K562 (cell line): Measurements from ENCODE around the gene WDR45B. TPM values are rescaled to one million over a fixed set of nuclear protein-coding genes. Genes with fewer than 3 reads are reported as not detected.
A peak's percentile ranks its signal among the peaks of the same experiment; 100 is the strongest.

Source experiments
- ATAC-seq: fragments of 200-7000 bp; cut with Tn5 transposase; 3 replicates; pipeline ENCODE4 v1.9.1; 2020; ENCODE audit warnings: moderate library complexity
- BruUV-seq: library from RNA; stranded (reverse); fragments of 400-500 nt; replicated peaks from 2 replicates; lab custom pipeline; 2021; lab: Mats Ljungman, UMichigan
- CTCF ChIA-PET: fragments of 300-600 bp; formaldehyde crosslinking; extraction: SDS; loops from one replicate; lab custom pipeline; 2021; ENCODE audit warnings: low intra/inter-chr PET ratio; lab: Yijun Ruan, JAX
- POLR2A ChIA-PET: fragments of 300-600, 350-650 bp; sonication (Branson Sonifier 250); formaldehyde crosslinking; extraction: SDS; loops from one replicate; lab custom pipeline; 2021; ENCODE audit warnings: antibody characterized with exemption, inconsistent platforms; lab: Yijun Ruan, JAX
- DNase-seq, 4 experiments: peaks; one replicate each; pipeline versions ENCODE4 v3.0.0 to v3.0.0-alpha.2; 2011 to 2018; ENCODE audit warnings: low spot score in 3 of 4, mixed read lengths in 3 of 4; ENCODE audit errors: extremely low read depth in 1 of 4
- FAIRE-seq: peaks from 2 replicates; lab custom pipeline; 2011; peaks lifted over from hg19 to GRCh38; lab: Jason Lieb, UNC
- H2AFZ ChIP-seq: 2 replicates; pipeline ENCODE4 v1.6.0; 2011; ENCODE audit warnings: low read depth, low read length, control low read depth, inconsistent platforms
- H3K27ac ChIP-seq: fragments of 200-600 bp; 3 replicates; pipeline ENCODE4 v1.8.0; 2011; ENCODE audit warnings: low read depth, mild to moderate bottlenecking, control low read depth, inconsistent platforms, low read length, moderate library complexity, mixed read lengths; ENCODE audit errors: extremely low read depth
- H3K27me3 ChIP-seq, 2 experiments: fragments of 300-600 bp in 1 of 2; 2 replicates in 1 of 2; 3 replicates in 1 of 2; pipeline versions ENCODE4 v1.6.0 to v1.8.0; 2011; ENCODE audit warnings: inconsistent platforms in 2 of 2, low read length in 2 of 2, mild to moderate bottlenecking in 1 of 2, mixed read lengths in 1 of 2, moderate library complexity in 1 of 2; ENCODE audit not compliant: control insufficient read depth in 2 of 2, insufficient read depth in 2 of 2
- H3K36me3 ChIP-seq: fragments of 300-600 bp; 3 replicates; pipeline ENCODE4 v1.8.0; 2011; ENCODE audit warnings: mild to moderate bottlenecking, low read length, inconsistent platforms; ENCODE audit not compliant: control insufficient read depth, insufficient read depth
- H3K4me1 ChIP-seq, 2 experiments: fragments of 200-600 bp in 1 of 2; replicated peaks in 1 of 2; 2 replicates in 1 of 2; 3 replicates in 1 of 2; pipeline versions ENCODE4 v1.5.1 to v1.8.0; 2011; ENCODE audit warnings: inconsistent platforms in 2 of 2, low read length in 2 of 2, mild to moderate bottlenecking in 1 of 2, mixed read lengths in 1 of 2, moderate library complexity in 1 of 2; ENCODE audit not compliant: control insufficient read depth in 2 of 2, insufficient read depth in 2 of 2
- H3K4me2 ChIP-seq: 2 replicates; pipeline ENCODE4 v1.6.1; 2011; ENCODE audit warnings: low read length, control low read depth, inconsistent platforms, mixed read lengths; ENCODE audit not compliant: insufficient read depth
- H3K4me3 ChIP-seq: fragments of 200-600 bp; sonication (generic), shearing (Covaris generic); 2 replicates; pipeline ENCODE4 v1.5.1; 2016; ENCODE audit warnings: control low read depth, inconsistent platforms
- H3K79me2 ChIP-seq: fragments of 200-600 bp; 3 replicates; pipeline ENCODE4 v1.8.0; 2011; ENCODE audit warnings: low read length, inconsistent platforms; ENCODE audit not compliant: control insufficient read depth, insufficient read depth
- H3K9ac ChIP-seq, 2 experiments: 2 replicates each; pipeline versions ENCODE4 v1.6.0 to v1.6.1; 2011; ENCODE audit warnings: low read depth in 2 of 2, low read length in 2 of 2, control low read depth in 1 of 2, inconsistent platforms in 1 of 2, mild to moderate bottlenecking in 1 of 2, mixed read lengths in 1 of 2; ENCODE audit not compliant: insufficient read depth in 1 of 2
- H3K9me1 ChIP-seq: one replicate; pipeline ENCODE4 v1.6.0; 2011; ENCODE audit warnings: inconsistent platforms, mild to moderate bottlenecking, low read length, moderate library complexity; ENCODE audit not compliant: control insufficient read depth, insufficient read depth
- H3K9me3 ChIP-seq: replicated peaks from 2 replicates; pipeline ENCODE4 v1.5.1; 2011; ENCODE audit warnings: low read depth, low read length, inconsistent platforms; ENCODE audit not compliant: control insufficient read depth, insufficient read depth
- H4K20me1 ChIP-seq: replicated peaks from 2 replicates; pipeline ENCODE4 v1.6.1; 2011; ENCODE audit warnings: low read length, inconsistent platforms, mixed read lengths; ENCODE audit not compliant: control insufficient read depth, insufficient read depth
- CBX3 ChIP-seq, 2 experiments: IDR thresholded peaks; 1 replicate in 1 of 2; 2 replicates in 1 of 2; pipeline ENCODE4 v1.6.1; 2012; ENCODE audit warnings: inconsistent platforms in 2 of 2, low read length in 2 of 2, borderline replicate concordance in 1 of 2, control low read depth in 1 of 2
- STAT6 ChIP-seq: sonication (generic); formaldehyde crosslinking; IDR thresholded peaks from 2 replicates; pipeline ENCODE4 v1.8.1; 2023; ENCODE audit warnings: mild to moderate bottlenecking, missing genetic modification reagents
- ZNF324 ChIP-seq: fragments of 250-450 bp; sonication (Bioruptor Pico); IDR thresholded peaks from 2 replicates; pipeline ENCODE4 v1.4.0; 2020; ENCODE audit warnings: mild to moderate bottlenecking
- WGBS: fragments of 100-300 bp; shearing (Covaris generic); methylation state at CpG from one replicate; pipeline ENCODE4 v1.1.6; 2016; ENCODE audit warnings: low coverage, mixed read lengths; ENCODE audit not compliant: insufficient coverage; ENCODE audit errors: missing lambda C conversion rate; 5-methylcytosine and 5-hydroxymethylcytosine counted together
- in situ Hi-C: fragments of 300-500 bp; cut with MboI; formaldehyde crosslinking; loops from 4 replicates; pipeline ENCODE4 v1.15.0; 2018; ENCODE audit warnings: inconsistent platforms, mixed read lengths
- intact Hi-C: fragments of 100-400 bp; cut with micrococcal nuclease; formaldehyde crosslinking; loops from 2 replicates; pipeline ENCODE4 v1.14.2; 2022
- polyA plus RNA-seq, 8 experiments: library from polyadenylated mRNA; depleted of rRNA in 4 of 8; stranded (reverse) in 5 of 8; unstranded in 3 of 8; fragments of >200 nt; fragmentation: Nextera tagmentation in 2 of 8; fragmentation: Illumina TruSeq in 1 of 8; extraction: Ambion mirVana in 2 of 8; extraction: Trizol in 1 of 8; gene quantifications; 2 replicates each; pipeline versions ENCODE4 v1.2.1 to v1.2.3, GENCODE V29; 2011 to 2014; ENCODE audit warnings: inconsistent platforms in 1 of 8, missing spikeins in 1 of 8
- total RNA-seq, 7 experiments: library from RNA; depleted of rRNA in 6 of 7; stranded (reverse); fragments of >200 nt in 6 of 7; fragmentation: Illumina TruSeq in 2 of 7; extraction: Trizol in 2 of 7; gene quantifications; 2 replicates each; pipeline versions ENCODE4 v1.2.1 to v1.2.3, GENCODE V29; 2011 to 2021; ENCODE audit warnings: low replicate concordance in 1 of 7

The WDR45B gene
- total and polyA plus RNA-seq, 9 of the 15 experiments (the other 6 are each of a cell fraction or from before 2014, with no cell fraction given), result 0.72 to 74.4 (median 35.9) TPM

GRCh38 chr17:82681547-82681946 lies 33.3 kb upstream of the WDR45B start:
- CTCF ChIA-PET, result no interaction called here
- Histone ChIP-seq H4K20me1 (no peaks in the 10 kb centered on the region), H3K27ac (no peak overlapping the region), H3K4me2 (no peak overlapping the region)
- TF ChIP-seq STAT6 (no peak), ZNF324 (CRISPR knock-in tag) (peak; percentile 94), CBX3 (IDR thresholded peaks at IDR 0.05; ENCODE audit: borderline replicate concordance in 1 of 2, low read length in 2 of 2) (peak in 1 of 2 experiments; percentile 62; a peak in 1 of 3 replicates)
- TF ChIP-seq, all 486 proteins: peak for 2
- POLR2A ChIA-PET, result no interaction called here
- H3K9me3 ChIP-seq, result peaks cover 13% of the 10 kb centered on the region
- ATAC-seq (no peak), DNase-seq (no peak), FAIRE-seq (no peak)
- H2AFZ ChIP-seq, result no peak overlapping the region
- intact Hi-C loops, result no loop called here
- in situ Hi-C loops, result no loop called here
- no TSS peak for BruUV-seq
- 0% methylated on average over 3 of the region's 3 CpGs for WGBS
- H3K27me3 ChIP-seq, result peaks cover 0 to 13% of the 10 kb centered on the region in 2 experiments; a peak in 2 of 5 replicates
- H3K79me2 ChIP-seq, result no peaks in the 10 kb centered on the region
- H3K9ac ChIP-seq, result no peak overlapping the region
- no peaks in the 10 kb centered on the region for H3K36me3 ChIP-seq
- H3K4me1 ChIP-seq, result peaks cover 0 to 25% of the 10 kb centered on the region in 2 experiments; a peak in 2 of 5 replicates
- H3K4me3 ChIP-seq, result no peak overlapping the region
- no peaks in the 10 kb centered on the region for H3K9me1 ChIP-seq
